Purkinje cell (primary cell): ENCODE measurements around the gene HOXB2. TPM values are rescaled to one million over a fixed set of nuclear protein-coding genes. Genes with fewer than 3 reads are reported as not detected.

Experiments
- polyA plus RNA-seq: library from polyadenylated mRNA; unstranded; fragments of >200 nt; fragmentation: Nextera tagmentation; gene quantifications from 2 replicates; pipeline ENCODE4 v1.2.1, GENCODE V29; 2014

Gene HOXB2
- polyA plus RNA-seq, result not detected in 2 replicates

GRCh38 chr17:48545022-48545375, at the start of gene HOXB2:
TSS of gene HOXB2 (minus strand) at chr17:48545109. CDS start at chr17:48544911, 198 bp downstream.

DNA sequence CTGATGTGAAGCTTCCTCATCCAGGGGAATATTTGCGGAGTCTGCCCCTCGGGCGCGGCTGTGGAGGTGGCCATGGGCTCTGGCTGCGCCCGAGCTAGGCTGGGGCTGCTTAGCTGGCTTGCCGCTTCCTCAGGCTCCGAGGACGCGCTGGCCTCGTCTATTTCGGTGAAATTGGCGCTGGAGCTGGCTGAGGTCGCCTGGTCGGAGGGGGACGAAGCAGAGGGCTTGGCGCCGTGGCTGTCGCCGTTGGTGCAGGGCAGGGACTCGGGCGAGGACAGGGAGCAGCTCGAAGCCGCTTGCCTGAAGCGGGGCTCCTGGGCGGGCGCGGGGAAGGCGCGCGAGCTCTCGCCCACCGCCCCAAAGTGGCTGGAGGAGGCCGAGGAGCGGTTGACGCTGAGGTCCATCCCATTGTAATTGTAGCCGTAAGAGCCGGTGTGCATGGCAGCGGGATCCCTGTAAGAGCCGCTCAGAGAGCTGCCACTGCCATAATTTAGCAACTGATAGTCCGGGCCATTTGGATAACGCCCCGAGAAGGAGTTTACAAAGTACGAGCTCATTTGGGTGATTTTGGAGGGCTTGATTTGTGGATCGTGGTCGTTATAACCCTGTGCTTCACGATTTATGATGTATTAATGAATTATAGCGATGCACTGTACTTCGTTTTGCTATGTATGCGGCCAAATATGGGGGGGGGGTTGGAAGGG, 48.4 kb upstream of the HOXB2 start, which contains the start of gene HOXB5:
Gene HOXB5 (minus strand): TSS at position 654 of the 704 bp plus-strand sequence. CDS start 97 bp downstream, at position 557.

GRCh38 chr17:48589831-48590606, 45.1 kb upstream of the HOXB2 start, which contains the start of gene HOXB3:
TSS of gene HOXB3 (minus strand) at chr17:48590241. CDS start at chr17:48552474, 37,767 bp downstream.

GRCh38 chr17:48577946-48578615, 33.2 kb upstream of the HOXB2 start, which contains the start of gene HOXB4:
TSS of gene HOXB4 (minus strand) at chr17:48578350. CDS start at chr17:48578319, 31 bp downstream.

DNA sequence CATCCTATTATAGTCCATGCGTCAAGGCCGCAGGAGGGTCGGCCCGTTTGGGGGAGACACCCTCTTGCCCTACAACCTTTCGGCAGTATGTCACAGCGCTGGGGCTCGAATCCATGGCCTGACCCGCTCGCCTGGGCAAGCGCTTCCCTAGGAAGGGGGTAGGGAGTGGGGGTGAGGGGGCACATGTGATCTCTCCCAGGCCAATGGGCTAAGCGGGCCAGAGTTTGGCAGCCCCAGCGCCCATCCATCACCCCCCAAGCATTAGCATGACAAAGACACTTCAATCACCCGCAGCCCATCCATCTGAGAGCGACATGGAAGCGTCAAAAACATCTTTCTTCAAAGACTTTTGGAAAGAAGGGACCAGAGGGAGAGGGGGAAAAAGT, 14.0 kb downstream of the HOXB2 start, which contains the start of gene HOXB1:
Gene HOXB1 (minus strand): TSS at position 125 of the 386 bp plus-strand sequence. CDS start 107 bp downstream, at position 18.

Other genes with a start within 250 kb of the HOXB2 start
- not detected in 2 replicates for gene SKAP1, start 114.9 kb downstream of the HOXB2 start, polyA plus RNA-seq
- not detected in 2 replicates for gene HOXB1, start 14.1 kb downstream of the HOXB2 start, polyA plus RNA-seq
- not detected in 2 replicates for gene HOXB4, start 33.2 kb upstream of the HOXB2 start, polyA plus RNA-seq
- gene HOXB3, start 45.1 kb upstream of the HOXB2 start, polyA plus RNA-seq, result not detected in 2 replicates
- gene HOXB5, start 48.7 kb upstream of the HOXB2 start, polyA plus RNA-seq, result not detected in 2 replicates
- gene HOXB6, start 59.9 kb upstream of the HOXB2 start, polyA plus RNA-seq, result not detected in 2 replicates
- gene HOXB7, start 65.9 kb upstream of the HOXB2 start, polyA plus RNA-seq, result not detected in 2 replicates
- not detected in 2 replicates for gene HOXB8, start 70.2 kb upstream of the HOXB2 start, polyA plus RNA-seq
- gene HOXB9, start 81.2 kb upstream of the HOXB2 start, polyA plus RNA-seq, result not detected in 2 replicates
- not detected in 2 replicates for gene PRAC1, start 177.4 kb upstream of the HOXB2 start, polyA plus RNA-seq
- not detected in 2 replicates for gene PRAC2, start 178.1 kb upstream of the HOXB2 start, polyA plus RNA-seq
- gene HOXB13, start 183.6 kb upstream of the HOXB2 start, polyA plus RNA-seq, result not detected in 2 replicates